ENCODE measurements around the gene ADARB1.
A peak's percentile ranks its signal among the peaks of the same experiment; 100 is the strongest.

The ADARB1 gene

GRCh38 chr21:45114475-45114874 lies 40.1 kb downstream of the ADARB1 start:
- TF ChIP-seq POLR2AphosphoS5 (IDR thresholded peaks at IDR 0.05; ENCODE audit: low read depth, low read length): no peak
- DNase-seq (ENCODE audit: insufficient read length) (no peak), FAIRE-seq (no peak)

GRCh38 chr21:45115141-45115540 lies 40.8 kb downstream of the ADARB1 start:
- FAIRE-seq (no peak), DNase-seq (ENCODE audit: insufficient read length) (no peak)
- TF ChIP-seq TAF1 (IDR thresholded peaks at IDR 0.05; ENCODE audit: borderline replicate concordance, low read depth, low read length) (no peak), POLR2A (IDR thresholded peaks at IDR 0.05; ENCODE audit: low read depth, low read length) (no peak), POLR2AphosphoS5 (IDR thresholded peaks at IDR 0.05; ENCODE audit: low read depth, low read length) (no peak)

GRCh38 chr21:45116066-45116465 lies 41.7 kb downstream of the ADARB1 start:
- no peak for TF ChIP-seq POLR2AphosphoS5 (IDR thresholded peaks at IDR 0.05; ENCODE audit: low read depth, low read length)
- no peak for TF ChIP-seq POLR2A (IDR thresholded peaks at IDR 0.05; ENCODE audit: low read depth, low read length)
- TF ChIP-seq TAF1 (IDR thresholded peaks at IDR 0.05; ENCODE audit: borderline replicate concordance, low read depth, low read length): no peak
- FAIRE-seq: no peak
- no peak for DNase-seq (ENCODE audit: insufficient read length)

GRCh38 chr21:45117314-45117713 lies 42.9 kb downstream of the ADARB1 start:
- no peak for DNase-seq (ENCODE audit: insufficient read length)
- TF ChIP-seq TAF1 (IDR thresholded peaks at IDR 0.05; ENCODE audit: borderline replicate concordance, low read depth, low read length): no peak
- TF ChIP-seq POLR2AphosphoS5 (IDR thresholded peaks at IDR 0.05; ENCODE audit: low read depth, low read length): no peak
- no peak for TF ChIP-seq POLR2A (IDR thresholded peaks at IDR 0.05; ENCODE audit: low read depth, low read length)
- no peak for FAIRE-seq

- DNase-seq (ENCODE audit: insufficient read length) (no peak), FAIRE-seq (no peak)
- TF ChIP-seq POLR2A (IDR thresholded peaks at IDR 0.05; ENCODE audit: low read depth, low read length) (no peak), POLR2AphosphoS5 (IDR thresholded peaks at IDR 0.05; ENCODE audit: low read depth, low read length) (no peak)
Observed at GRCh38 chr21:45118099-45118498, 43.7 kb downstream of the ADARB1 start.

GRCh38 chr21:45119812-45120211 lies 45.4 kb downstream of the ADARB1 start:
- no peak for TF ChIP-seq POLR2AphosphoS5 (IDR thresholded peaks at IDR 0.05; ENCODE audit: low read depth, low read length)
- TF ChIP-seq POLR2A (IDR thresholded peaks at IDR 0.05; ENCODE audit: low read depth, low read length): no peak
- TF ChIP-seq TAF1 (IDR thresholded peaks at IDR 0.05; ENCODE audit: borderline replicate concordance, low read depth, low read length): no peak
- FAIRE-seq (no peak), DNase-seq (ENCODE audit: insufficient read length) (no peak)

GRCh38 chr21:45120975-45121374 lies 46.6 kb downstream of the ADARB1 start:
- FAIRE-seq (no peak), DNase-seq (ENCODE audit: insufficient read length) (no peak)
- no peak for TF ChIP-seq POLR2A (IDR thresholded peaks at IDR 0.05; ENCODE audit: low read depth, low read length)
- TF ChIP-seq TAF1 (IDR thresholded peaks at IDR 0.05; ENCODE audit: borderline replicate concordance, low read depth, low read length): no peak
- no peak for TF ChIP-seq POLR2AphosphoS5 (IDR thresholded peaks at IDR 0.05; ENCODE audit: low read depth, low read length)

GRCh38 chr21:45122030-45122429 lies 47.6 kb downstream of the ADARB1 start:
- no peak for TF ChIP-seq POLR2A (IDR thresholded peaks at IDR 0.05; ENCODE audit: low read depth, low read length)
- no peak for TF ChIP-seq POLR2AphosphoS5 (IDR thresholded peaks at IDR 0.05; ENCODE audit: low read depth, low read length)
- no peak for TF ChIP-seq TAF1 (IDR thresholded peaks at IDR 0.05; ENCODE audit: borderline replicate concordance, low read depth, low read length)
- DNase-seq (ENCODE audit: insufficient read length) (no peak), FAIRE-seq (peak; percentile 14)

GRCh38 chr21:45122432-45123132 lies 48.2 kb downstream of the ADARB1 start:
- no peak for FAIRE-seq
- TF ChIP-seq POLR2A (IDR thresholded peaks at IDR 0.05; ENCODE audit: low read depth, low read length): no peak
- TF ChIP-seq POLR2AphosphoS5 (IDR thresholded peaks at IDR 0.05; ENCODE audit: low read depth, low read length): no peak
- TF ChIP-seq TAF1 (IDR thresholded peaks at IDR 0.05; ENCODE audit: borderline replicate concordance, low read depth, low read length): no peak

GRCh38 chr21:45123440-45123839 lies 49.1 kb downstream of the ADARB1 start:
- FAIRE-seq (no peak), DNase-seq (ENCODE audit: insufficient read length) (no peak)
- no peak for TF ChIP-seq TAF1 (IDR thresholded peaks at IDR 0.05; ENCODE audit: borderline replicate concordance, low read depth, low read length)
- TF ChIP-seq POLR2A (IDR thresholded peaks at IDR 0.05; ENCODE audit: low read depth, low read length): no peak
- TF ChIP-seq POLR2AphosphoS5 (IDR thresholded peaks at IDR 0.05; ENCODE audit: low read depth, low read length): no peak

More at GRCh38 chr21:45122432-45123132, 48.2 kb downstream of the ADARB1 start:
- DNase-seq (ENCODE audit: insufficient read length): no peak

GRCh38 chr21:45124596-45124995 lies 50.2 kb downstream of the ADARB1 start:
- DNase-seq (ENCODE audit: insufficient read length): no peak
- FAIRE-seq: no peak
- no peak for TF ChIP-seq POLR2A (IDR thresholded peaks at IDR 0.05; ENCODE audit: low read depth, low read length)
- no peak for TF ChIP-seq TAF1 (IDR thresholded peaks at IDR 0.05; ENCODE audit: borderline replicate concordance, low read depth, low read length)
- no peak for TF ChIP-seq POLR2AphosphoS5 (IDR thresholded peaks at IDR 0.05; ENCODE audit: low read depth, low read length)

GRCh38 chr21:45125357-45125756 lies 51.0 kb downstream of the ADARB1 start:
- FAIRE-seq (no peak), DNase-seq (ENCODE audit: insufficient read length) (no peak)
- TF ChIP-seq TAF1 (IDR thresholded peaks at IDR 0.05; ENCODE audit: borderline replicate concordance, low read depth, low read length) (no peak), POLR2AphosphoS5 (IDR thresholded peaks at IDR 0.05; ENCODE audit: low read depth, low read length) (no peak), POLR2A (IDR thresholded peaks at IDR 0.05; ENCODE audit: low read depth, low read length) (no peak)

Data from GM12892 (cell line).